Fibroblast of skin of scalp (primary cell): ENCODE results near the gene FCAMR. TPM values are rescaled to one million over a fixed set of nuclear protein-coding genes. Genes with fewer than 3 reads are reported as not detected.

Source experiments
- DNase-seq: peaks from one replicate; pipeline ENCODE4 v3.0.0-alpha.2; 2013
- polyA plus RNA-seq, 2 experiments: library from polyadenylated mRNA; unstranded; fragments of 120-200 nt; gene quantifications; one replicate each; pipeline ENCODE4 v1.2.1, GENCODE V29; 2013; ENCODE audit not compliant: insufficient read length in 2 of 2

The FCAMR gene, protein sequence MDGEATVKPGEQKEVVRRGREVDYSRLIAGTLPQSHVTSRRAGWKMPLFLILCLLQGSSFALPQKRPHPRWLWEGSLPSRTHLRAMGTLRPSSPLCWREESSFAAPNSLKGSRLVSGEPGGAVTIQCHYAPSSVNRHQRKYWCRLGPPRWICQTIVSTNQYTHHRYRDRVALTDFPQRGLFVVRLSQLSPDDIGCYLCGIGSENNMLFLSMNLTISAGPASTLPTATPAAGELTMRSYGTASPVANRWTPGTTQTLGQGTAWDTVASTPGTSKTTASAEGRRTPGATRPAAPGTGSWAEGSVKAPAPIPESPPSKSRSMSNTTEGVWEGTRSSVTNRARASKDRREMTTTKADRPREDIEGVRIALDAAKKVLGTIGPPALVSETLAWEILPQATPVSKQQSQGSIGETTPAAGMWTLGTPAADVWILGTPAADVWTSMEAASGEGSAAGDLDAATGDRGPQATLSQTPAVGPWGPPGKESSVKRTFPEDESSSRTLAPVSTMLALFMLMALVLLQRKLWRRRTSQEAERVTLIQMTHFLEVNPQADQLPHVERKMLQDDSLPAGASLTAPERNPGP
- not detected for polyA plus RNA-seq (2013, experiment 1 of 2; ENCODE audit: insufficient read length)
- not detected for polyA plus RNA-seq (2013, experiment 2 of 2; ENCODE audit: insufficient read length)

DNA sequence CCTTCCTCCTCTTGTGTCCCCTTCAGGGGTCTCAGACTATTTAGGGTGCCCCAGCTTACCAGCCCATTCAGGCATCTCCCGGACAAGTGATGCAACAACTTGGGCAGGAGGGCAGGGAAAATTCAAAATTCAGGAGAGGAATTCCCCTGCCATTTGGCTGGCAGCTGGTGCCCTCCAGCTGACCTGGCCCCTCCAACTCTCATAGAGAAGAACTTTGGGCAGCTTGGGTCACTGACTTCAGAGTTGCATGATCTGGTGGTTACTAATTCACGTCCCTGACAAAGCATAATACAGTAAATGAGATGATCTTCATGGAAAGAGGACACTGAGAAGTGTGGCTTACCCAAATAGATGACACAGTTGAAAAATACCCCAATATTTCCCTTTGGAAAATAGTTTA, at the start of gene FCAMR:
FCAMR (minus strand) TSS at position 15 of the 400 bp plus-strand sequence. CDS start 335 bp downstream, outside the sequence.
- no peak for DNase-seq

DNA sequence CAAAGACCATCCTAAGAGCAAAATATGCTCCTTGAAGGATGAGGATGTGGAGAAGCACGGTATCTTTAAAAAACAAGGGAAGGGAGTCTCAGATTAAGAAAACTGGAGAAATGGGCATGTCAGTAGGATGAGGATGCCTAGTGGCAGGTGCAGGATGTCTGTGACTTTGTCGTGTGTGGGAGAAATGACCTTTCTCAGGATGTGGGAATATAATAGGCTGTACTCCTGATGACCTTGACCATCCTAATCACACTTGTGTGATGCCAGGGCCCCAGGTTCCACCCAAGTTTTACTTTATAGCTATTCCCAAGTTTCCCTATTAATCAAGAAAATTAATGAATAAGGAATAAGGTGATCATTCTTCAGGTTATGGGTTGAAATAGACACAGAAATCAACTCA, 49.4 kb upstream of the FCAMR start:
- no peak for DNase-seq

DNA sequence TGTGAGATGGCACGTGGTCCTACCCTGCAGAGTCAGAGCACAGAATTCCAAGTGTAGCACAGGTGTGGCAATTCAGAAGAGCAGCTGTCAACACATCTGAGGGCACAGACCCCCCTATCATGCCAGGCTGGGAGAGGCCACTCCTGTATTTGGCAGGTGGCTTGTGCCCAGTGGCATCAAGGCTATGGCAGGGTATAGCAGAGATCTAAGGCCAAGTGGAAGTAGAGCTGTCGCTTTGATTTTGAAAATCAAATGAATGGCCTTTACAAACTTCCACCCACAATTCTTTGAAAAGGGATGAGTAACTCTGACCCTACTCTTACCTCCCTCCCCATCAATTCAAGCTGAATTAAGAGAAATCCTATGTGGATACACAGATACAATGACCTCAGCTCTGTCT, 48.9 kb upstream of the FCAMR start:
- DNase-seq = no peak

DNA sequence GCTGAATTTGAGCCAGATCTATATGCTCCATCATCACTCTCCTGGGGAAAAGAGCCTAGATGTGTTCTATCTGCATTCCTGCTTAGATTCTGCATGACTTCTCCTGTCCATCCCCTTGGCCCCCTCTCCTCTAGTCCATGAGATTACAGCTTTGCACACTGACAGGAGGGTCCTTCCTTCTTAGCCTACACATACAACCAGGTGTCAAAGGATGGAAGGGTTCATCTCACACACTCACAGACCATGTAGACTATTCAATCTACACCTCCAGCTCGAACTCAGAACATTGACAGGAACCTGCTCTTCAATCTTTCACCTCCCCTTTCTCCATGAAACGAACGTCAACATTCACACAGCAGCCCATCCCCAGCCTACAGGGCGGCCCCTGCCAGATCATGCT, 48.4 kb upstream of the FCAMR start:
- no peak for DNase-seq

DNA sequence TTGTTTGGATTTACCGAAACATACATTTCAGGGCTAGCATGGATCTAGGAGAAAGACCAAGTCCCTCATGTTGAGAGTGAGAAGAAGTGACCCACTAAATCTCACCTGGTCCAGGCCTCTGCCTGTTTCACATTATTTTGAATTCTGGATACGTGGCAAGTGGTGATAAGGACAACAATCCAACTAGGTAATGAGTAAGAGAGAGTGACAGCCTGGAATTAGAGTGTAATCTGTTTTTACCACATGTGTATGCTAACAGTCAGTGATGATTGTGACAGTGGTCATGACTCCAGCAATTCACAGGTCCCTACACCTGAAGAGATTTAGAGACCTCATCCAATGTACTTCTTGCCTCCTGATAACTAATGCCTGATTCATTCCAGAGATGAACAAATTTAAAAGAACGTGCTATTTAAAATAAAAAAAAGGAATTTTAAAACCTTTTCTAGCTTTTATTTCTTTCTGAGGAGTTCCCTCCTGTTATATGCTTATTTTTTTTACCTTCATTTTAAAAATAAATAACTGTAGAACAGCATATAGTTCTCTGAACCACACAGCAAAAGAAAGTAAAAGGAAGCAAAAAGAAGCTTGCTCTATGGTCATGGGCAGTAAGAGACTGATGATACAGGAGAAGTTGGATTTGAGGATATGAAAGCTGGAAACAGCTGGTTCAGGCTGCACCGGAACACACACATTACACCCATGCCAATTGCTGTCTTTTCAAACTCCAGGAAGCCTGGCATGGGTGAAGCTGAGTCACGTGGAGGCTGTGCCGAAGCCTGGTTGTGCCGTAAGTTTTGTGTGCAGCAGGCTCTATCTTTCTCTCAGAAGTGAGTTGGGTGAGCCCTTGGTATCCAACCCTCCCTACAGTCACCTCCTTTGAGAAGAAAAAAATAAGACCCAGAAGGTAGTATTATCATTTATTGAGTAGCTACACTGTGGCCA, 47.6 kb upstream of the FCAMR start:
- DNase-seq = no peak

DNA sequence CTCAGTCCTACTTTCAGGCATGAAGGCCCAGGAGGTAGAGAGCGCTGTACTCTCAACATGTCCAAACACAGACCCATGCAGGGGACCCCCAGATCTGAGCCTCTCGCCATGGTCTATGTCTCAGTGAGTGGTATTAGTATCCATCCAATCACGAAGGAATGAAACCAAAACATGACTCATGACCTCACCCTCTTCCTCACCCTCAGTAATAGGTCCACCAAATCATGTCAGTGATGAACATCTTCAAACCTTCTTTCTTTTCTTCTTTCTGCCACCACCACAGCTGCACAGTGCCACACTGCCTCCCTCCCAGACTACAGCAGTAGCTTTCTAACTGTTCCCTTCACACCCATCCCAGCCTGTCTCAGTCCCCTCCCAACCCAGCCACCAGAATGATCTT, 45.5 kb upstream of the FCAMR start:
- DNase-seq = no peak

DNA sequence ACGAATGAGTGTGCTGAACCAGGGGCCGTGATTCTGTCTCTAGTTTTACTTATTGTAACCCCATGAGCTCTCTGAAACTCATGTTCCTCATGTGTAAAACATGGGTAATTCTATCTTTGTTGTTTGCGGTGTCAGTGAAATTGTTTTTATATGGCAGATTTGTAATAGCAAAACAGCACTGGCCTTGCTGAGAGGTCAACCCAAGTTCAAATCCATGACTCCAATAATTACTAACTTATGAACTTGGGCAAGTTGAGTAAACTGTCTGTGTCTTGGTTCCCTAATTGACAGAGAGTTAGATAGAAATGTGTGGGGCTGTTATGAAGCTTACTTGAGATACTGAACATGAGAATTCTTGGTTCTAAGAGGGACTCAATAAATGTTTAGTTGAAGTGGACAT, 44.5 kb upstream of the FCAMR start:
- DNase-seq = no peak

DNA sequence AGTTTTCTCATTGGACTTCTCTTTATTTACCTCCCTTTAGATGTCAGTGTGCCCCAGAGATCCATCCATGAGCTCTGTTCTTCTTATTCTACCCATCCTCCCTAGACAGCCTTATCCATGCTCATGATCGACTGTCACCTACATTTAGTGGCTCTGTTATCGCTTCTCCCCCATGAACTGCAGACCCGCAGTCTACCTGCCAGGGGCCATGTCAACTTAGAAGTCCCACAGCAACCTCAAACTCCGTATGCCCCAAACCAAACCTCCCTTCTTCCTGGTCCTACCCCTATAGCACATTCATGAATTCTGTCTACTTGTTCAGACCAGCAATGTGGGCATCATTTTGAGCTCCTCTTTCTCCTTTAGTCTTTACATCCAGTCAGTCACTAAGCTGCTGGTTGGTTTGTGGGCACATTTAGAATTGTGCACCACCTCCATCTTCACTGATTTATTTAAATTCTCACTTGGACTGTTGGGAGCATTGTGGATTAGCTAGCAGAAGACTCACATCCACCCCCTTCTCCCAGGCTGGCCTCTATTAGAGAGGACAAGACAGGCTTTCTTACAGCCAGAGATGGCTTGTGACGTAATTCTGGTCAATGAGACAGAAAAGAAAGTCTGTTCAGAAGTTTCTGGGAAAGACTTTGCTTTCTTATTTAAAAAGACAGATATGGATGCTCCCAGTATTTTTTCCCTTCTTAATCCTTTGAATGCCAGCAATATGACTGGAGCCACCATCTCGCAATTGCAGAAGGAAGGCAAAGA, 43.2 kb upstream of the FCAMR start:
- DNase-seq = no peak

DNA sequence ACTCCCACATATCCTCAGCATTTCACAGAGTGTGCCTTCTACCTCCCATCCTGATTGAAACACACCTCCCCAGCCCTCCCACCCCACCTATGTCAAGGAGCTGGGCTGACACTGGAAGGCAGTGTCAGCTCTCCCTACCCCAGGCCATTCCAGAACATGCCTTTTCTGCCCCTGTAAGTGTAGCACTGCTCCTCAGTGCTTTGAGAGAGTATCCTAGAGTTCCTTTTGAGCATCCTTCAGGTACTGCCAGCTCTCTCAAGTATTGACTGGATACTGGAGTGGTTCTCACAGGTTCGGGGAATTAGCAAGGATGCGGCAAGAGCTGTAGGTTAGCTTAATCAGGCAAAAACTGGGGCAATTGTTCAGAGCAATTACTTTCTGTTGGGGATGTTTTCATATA, 40.5 kb upstream of the FCAMR start:
- DNase-seq = no peak

DNA sequence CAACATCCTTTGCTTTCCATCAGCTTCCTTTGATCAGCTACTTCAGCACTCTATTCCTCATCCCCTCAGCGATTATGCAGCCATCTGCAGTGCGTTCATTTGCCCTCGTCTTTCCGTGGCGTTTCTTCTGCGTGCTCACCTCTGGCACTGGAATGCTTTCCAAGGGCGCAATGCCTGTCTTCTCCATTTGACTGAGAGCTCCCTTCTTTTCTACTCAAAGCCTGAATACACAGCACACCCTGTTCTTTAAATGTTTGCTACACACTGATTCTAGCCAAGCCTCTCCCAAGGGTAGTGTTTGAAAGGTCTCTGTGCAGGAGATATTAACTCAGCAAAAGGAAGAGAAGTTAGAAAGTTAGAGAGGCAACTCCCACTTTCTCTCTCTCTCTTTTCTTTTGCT, 39.7 kb upstream of the FCAMR start:
- no peak for DNase-seq

DNA sequence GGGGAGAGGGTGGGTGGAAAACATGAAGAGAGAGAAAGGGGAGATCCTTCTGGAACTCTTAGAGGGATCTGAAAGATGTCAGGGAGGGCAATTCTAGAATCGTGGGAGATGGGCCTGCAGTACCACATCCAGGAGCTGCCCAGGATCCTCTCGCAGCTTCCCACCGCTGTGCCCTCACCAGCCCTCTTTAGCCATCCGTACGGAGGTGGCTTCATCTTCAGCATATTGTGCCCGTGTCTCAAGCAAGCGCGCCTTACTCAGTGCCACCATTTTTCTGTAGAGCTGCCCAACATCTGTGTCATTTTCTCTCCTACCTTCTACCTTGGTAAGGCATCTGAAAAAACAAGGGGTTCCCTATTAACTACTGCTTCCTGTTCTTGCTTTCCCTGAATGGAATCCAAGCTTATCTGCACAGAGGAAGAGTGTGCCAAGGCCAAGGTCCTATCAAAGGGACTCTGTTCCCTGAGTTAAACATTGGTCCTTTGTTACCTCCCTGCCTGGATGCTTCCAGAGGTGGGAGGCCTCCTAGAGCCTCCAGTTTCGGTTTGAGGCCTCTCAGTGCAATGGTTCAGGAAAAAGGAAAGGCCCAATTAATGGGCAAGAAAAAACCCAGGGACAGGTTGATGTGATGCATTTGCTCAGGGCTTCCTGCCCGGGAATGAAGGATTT, 39.1 kb upstream of the FCAMR start:
- no peak for DNase-seq

DNA sequence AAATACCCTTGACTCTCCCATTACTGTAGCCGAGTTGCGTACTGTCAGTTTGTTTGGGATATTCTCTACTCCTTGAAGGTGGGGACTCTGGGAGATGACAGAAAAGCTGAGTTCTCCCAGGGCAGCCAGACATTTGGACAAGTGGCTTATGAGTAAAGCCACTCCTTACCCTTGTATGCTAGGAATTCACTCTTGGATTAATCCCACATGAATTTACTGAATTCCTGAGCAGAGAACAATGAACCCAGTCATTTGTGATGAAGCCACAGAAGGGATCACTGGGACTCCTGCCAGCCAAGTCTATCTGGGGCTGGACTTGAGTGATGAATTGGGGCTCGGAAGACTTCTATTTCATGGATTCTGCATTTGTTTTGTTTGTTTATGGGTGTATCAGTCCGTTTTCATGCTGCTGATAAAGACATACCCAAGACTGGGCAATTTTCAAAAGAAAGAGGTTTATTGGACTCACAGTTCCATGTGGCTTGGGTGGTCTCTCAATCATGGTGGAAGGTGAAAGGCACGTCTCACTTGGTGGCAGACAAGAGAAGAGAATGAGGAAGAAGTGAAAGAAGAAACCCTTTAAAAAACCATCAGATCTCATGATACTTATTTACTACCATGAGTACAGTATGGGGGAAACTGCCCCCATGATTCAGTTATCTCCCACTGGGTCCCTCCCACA, 37.2 kb upstream of the FCAMR start:
- peak; percentile 96 for DNase-seq

DNA sequence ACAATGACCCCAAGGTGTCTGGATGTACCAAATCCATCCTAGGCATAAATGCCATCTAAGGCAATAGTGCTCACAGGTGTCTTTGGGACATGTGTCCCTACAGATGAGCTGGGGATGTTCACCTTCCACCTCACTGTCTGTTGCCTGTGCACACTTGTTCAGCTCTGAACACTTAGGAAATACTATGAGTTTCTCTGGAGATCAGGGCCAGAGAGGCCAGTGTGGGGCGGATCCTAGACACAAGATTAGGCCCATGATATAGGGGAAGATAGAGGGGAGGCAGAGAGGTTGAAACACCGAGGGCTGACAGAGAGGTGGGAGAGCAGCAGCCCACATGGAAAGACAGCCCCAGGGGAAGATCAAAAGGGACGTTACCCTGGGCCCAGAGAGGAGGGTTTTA, 36.7 kb upstream of the FCAMR start:
- DNase-seq = no peak

DNA sequence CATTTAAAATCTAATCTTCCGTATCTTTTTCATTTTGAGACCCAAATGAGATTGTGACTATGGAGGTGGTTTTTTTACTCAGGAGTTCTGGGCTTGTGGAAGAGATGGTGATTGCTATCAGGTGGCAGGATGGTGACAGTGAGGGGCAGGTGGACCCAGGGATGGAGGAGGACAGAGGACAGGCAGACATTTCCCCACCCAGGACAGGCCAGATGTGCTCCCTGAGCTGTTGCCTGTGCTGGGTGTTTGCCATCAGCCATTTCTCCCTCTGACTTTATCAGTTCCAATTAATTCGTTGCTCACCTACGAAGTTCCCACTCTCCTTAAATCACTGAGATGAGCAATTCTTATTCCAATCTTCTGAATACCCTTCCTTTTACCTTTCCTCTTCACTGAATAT, 35.8 kb upstream of the FCAMR start:
- DNase-seq = no peak

DNA sequence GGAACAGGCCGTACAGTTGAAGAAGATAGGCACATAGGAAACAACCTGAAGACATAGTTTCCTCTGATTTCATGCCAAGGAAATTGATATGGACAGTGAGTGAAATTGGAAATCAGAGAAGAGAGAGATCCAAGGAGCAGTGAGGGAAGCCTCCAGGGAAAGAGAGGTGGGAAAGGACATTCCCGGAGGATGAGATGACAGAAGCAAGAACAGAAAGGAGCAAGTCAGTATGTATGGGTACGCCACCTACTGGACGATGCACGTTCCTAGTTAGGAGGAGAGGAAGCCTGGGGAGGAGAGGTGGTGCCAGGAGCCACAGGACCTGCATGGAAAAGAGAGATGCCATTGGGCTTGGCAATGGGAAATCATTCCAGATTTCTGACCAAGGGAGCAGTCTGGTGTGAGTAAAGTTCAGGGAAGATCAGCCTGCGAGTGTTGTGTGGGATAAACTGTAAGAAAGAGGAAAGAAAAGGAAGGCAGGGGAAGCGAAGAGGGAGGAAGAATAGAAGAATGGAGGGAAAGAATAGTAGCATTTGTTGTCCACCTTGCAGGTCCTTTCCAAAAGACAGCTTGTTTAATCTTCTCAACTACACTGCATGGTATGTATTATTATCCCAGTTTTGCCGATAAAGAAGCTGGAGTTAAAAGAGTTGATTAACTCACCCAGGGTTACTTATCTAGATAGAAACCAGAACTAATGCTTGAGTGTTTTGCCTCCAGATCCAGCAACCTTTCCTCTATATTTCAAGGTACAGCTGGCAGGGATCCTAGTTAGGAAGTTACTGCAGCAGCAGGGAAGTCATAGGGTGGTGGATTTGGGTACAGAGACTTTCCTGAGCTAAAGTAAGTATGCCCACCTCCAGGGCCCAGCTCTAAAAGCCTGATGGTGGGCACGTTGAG, 34.9 kb upstream of the FCAMR start:
- peak; percentile 77 for DNase-seq

DNA sequence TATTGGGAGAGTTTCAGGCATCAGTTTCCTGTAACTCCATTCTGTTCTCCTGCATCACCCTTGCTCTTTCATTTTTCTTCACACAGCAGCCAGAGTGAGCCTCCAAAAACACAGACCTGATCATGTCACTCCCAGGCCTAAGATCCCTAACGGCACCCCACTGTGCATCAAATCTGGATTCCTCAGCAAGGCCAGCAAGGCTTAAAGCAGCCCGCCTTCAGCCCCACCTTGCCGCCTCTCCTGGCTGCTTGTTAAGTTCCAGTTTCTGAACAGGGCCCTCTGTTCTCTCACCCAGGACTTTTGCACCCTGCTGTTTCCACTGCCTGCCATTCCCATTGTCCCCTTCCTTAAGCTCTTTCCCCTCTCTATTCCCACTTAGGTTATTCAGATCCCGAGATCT, 33.0 kb upstream of the FCAMR start:
- no peak for DNase-seq

DNA sequence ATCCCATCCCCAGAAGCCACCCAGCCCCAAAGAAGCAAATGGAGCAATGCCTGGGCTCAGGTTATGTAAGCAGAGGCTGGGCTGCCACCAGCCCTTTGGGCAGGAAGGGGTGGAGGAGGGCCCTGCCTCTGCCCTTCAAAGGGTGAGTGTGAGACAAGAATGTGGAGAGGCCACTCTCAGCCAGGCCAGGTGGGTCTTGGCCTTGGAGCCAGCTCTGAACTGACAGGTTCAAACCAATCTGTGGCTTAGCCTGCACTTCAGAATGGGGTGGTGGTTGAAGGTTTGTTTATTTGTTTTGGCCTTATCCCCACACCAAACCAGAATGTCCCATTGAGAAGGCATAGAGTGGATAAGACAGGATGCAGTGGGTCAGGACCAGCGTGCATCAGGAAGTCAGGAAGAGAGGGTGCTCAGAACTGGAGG, 32.5 kb upstream of the FCAMR start:
- no peak for DNase-seq

DNA sequence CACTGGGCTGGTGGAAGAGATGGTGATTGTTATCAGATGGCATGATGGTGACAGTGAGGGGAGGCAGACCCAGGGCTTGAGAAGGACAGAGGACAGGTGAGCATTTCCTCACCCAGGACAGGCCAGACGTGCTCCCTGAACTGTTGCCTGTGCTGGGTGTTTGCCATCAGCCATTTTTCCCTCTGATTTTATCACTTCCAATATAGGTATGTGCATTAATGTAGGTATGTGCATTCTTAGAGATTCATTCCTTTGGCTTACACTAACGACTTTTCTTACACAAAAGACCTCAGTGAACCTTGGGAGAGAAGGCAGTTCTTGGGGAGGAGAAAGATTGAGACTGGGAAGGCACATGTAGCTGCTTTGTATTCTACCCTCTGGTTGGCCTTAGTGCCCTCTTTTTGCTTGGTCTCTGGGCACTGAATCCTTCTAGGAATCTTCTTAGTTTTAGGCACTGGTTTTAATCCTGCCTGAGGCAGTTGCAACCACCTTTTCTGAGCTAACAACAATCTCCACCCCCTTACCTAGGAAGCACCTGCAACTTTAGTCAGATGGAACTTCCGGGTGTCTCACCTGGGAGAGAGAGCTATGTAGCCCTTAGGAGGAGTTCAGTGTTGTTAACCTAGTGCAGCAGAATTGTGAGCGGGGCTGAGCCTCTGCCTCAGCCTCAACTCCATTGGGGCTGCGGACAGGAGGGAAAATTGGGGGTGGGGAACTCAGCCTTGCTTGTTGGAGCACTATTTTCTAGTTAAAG, 31.4 kb upstream of the FCAMR start:
- DNase-seq = no peak

DNA sequence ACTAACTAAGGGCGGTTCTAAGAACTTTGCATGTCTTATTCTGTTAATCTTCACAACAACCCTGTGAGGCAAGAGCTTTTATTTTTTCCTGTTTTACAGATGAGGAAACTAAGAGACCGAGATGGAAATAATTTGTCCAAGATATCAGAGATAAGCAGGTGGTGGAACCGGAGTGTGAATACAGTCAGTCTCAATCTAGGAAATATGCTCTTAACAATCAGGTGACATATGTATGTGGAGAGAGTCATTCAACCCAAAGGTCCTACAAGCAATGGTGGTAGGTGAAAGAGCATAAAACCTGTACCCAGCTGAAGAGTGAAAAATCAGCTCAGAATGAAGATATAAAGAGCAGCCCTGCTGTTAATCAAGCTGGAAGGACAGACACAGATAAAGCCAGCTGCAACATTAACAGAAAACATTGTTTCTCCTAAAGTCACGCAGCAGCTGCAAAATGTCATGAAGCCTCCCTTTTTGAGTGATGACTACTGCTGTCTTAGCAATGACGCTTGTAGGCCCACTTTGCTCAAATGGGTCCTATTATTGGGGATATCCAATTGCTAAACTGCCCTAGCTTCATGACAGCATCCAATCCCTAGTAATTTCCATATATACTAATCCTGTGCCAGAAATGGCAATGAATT, 30.5 kb upstream of the FCAMR start:
- no peak for DNase-seq
